Astrocyte of the spinal cord (primary cell): ENCODE data around the gene DNAJC24.

Experiments
- DNase-seq: peaks from one replicate; pipeline ENCODE4 v3.0.0; 2011; ENCODE audit warnings: low read depth, low spot score
- H3K4me3 ChIP-seq: 2 replicates; pipeline ENCODE4 v1.5.1; 2011; ENCODE audit warnings: low read depth, mild to moderate bottlenecking, low read length, moderate library complexity
- CTCF ChIP-seq: IDR thresholded peaks from 2 replicates; pipeline ENCODE4 v1.5.1; 2012; ENCODE audit warnings: low read depth, mild to moderate bottlenecking, low read length, inconsistent platforms
- in situ Hi-C: cut with HindIII; loops from 2 replicates; pipeline ENCODE4 v1.10.0; 2017; ENCODE audit warnings: low sequenced_read_pairs

DNAJC24 gene

GRCh38 chr11:31441296-31441695 lies 71.6 kb downstream of the DNAJC24 start:
- in situ Hi-C loops = no loop called here
- TF ChIP-seq CTCF = no peak

GRCh38 chr11:31442086-31442485 lies 72.4 kb downstream of the DNAJC24 start:
- in situ Hi-C loops = no loop called here
- no peak for TF ChIP-seq CTCF
- H3K4me3 ChIP-seq = no peak overlapping the region
- DNase-seq = no peak

More at GRCh38 chr11:31441296-31441695, 71.6 kb downstream of the DNAJC24 start:
- no peak overlapping the region for H3K4me3 ChIP-seq
- DNase-seq = no peak

DNA sequence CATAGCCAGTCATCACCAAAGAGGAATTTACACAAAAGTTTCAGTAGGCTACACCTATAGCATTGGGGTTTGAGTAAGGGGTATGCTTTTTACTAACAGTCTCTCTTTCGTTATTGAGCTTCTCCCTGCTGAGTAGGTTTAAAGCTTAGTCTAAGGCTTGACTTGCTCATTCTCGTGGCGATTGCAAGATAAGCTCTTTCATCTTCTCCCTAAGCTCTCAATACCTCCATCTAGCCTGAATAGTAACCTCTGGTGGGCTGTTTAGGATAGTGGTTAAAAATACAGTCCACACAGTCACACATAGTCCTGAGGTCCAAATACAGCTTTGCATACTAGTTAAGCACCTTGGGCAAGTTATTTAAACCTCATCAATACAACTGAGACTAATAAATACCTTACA lies 74.1 kb downstream of the DNAJC24 start:
- in situ Hi-C loops = no loop called here
- no peak for TF ChIP-seq CTCF

DNA sequence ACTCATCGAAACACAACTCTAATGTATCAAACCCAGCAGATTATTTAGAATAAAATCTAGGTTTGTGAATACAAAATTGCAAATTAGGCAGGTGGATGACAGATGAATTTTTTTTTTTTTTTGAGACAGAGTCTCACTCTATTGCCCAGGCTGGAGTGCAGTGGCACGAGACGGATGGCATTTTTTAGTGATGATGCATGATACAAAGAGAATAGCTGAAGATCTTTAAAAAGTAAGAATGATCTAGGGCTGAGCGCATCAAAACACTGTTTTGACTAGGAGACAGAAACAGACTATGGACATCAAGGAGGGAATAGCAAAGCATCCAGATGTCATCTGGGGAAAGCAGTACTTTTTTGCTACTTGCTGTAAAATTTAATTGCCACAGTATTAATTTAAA lies 76.0 kb downstream of the DNAJC24 start:
- TF ChIP-seq CTCF = no peak
- in situ Hi-C loops = no loop called here
- DNase-seq = no peak
- H3K4me3 ChIP-seq = no peak overlapping the region

More for the DNA sequence above, 74.1 kb downstream of the DNAJC24 start:
- no peak overlapping the region for H3K4me3 ChIP-seq
- DNase-seq = no peak

DNA sequence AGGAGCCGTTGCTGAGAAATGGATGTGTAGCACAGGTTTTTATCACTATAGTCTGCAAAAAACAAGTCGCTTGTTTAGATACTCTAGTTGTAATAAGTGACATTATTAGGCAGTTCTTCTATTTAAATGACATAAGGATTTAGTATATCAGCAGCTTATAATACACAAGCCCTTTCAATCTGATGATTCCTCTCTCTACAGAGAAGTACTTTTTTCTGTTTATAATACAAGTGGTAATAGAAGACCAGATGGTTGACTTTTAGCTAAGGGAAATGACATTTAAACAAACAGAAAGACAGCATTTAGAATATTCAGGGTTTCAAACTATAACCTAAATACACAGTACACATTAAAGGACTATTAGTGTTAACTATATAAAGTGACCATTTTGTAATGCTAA lies 79.4 kb downstream of the DNAJC24 start:
- no peak for DNase-seq
- in situ Hi-C loops = no loop called here
- no peak for TF ChIP-seq CTCF
- no peak overlapping the region for H3K4me3 ChIP-seq

DNA sequence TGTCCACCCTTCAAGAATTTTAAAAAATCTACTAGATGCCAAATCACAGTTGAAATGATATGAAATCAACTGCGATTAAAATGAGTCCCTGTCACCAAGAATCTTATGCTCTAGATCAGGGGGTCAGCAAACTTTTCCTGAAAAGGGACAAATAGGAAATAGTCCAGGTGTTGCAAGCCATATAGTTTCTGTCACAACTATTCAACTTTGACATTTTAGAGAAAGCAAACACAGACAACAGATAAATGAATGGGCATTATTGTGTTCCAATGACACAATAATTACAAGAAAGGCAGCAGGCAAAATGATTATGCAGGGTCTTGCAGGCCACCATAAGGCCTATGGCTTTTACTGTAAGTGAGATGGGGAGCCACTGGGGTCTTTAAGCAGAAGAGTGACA lies 81.2 kb downstream of the DNAJC24 start:
- no peak for DNase-seq
- TF ChIP-seq CTCF = no peak
- no peak overlapping the region for H3K4me3 ChIP-seq
- in situ Hi-C loops = no loop called here

DNA sequence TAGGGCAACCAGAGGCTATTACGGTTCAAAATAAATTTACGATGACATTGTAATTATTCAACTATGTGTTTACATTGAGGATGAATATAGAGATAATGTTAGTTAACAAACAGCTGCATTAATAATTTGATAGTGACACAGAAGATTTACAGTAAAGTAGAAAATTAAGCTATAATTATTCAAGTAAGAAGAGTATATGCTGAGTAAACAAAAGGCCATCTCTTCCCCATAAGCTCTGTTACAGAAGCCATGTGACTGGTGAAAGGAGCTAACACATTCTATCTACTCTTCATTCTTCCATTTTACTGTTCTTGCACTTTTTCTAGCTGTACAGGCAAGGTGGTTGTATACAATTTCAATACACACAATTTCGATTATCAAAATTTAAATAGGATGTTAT lies 85.5 kb downstream of the DNAJC24 start:
- H3K4me3 ChIP-seq = no peak overlapping the region
- in situ Hi-C loops = no loop called here
- DNase-seq = no peak
- no peak for TF ChIP-seq CTCF
